ENCODE results near the gene PPP4R4.
"Not testable (repeated sequence)": the region's sequence is repeated elsewhere in the genome, so short reads cannot be mapped to it uniquely, and the experiment has no call there.

The PPP4R4 gene

DNA sequence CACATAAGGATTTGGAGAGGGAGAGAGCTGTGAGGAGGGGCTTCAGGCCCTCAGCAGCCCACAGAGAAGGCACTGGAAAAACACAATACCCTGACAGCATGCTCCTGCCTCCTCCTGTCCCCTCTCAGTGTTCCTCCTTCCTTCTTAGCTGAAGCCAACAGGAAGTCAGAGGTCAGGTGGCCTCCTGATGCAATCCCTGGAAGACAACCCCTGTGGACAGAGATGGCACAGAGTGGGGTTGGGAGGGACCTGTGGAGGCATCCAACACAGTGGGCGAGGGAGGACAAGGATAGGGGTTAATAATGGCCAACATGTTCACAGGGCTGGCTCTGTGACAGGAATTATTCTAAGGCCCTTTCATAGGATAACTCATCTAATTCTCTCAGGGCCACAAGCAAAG, 29.4 kb upstream of the PPP4R4 start:
- TF ChIP-seq, protein P1, sequence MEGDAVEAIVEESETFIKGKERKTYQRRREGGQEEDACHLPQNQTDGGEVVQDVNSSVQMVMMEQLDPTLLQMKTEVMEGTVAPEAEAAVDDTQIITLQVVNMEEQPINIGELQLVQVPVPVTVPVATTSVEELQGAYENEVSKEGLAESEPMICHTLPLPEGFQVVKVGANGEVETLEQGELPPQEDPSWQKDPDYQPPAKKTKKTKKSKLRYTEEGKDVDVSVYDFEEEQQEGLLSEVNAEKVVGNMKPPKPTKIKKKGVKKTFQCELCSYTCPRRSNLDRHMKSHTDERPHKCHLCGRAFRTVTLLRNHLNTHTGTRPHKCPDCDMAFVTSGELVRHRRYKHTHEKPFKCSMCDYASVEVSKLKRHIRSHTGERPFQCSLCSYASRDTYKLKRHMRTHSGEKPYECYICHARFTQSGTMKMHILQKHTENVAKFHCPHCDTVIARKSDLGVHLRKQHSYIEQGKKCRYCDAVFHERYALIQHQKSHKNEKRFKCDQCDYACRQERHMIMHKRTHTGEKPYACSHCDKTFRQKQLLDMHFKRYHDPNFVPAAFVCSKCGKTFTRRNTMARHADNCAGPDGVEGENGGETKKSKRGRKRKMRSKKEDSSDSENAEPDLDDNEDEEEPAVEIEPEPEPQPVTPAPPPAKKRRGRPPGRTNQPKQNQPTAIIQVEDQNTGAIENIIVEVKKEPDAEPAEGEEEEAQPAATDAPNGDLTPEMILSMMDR (IDR thresholded peaks at IDR 0.05; ENCODE audit: control insufficient read depth, extremely low read depth, insufficient read depth) = no peak
- H3K4me3 ChIP-seq (ENCODE audit: low read depth, low read length) = no peak overlapping the region
- DNase-seq (ENCODE audit: low read depth) = no peak

DNA sequence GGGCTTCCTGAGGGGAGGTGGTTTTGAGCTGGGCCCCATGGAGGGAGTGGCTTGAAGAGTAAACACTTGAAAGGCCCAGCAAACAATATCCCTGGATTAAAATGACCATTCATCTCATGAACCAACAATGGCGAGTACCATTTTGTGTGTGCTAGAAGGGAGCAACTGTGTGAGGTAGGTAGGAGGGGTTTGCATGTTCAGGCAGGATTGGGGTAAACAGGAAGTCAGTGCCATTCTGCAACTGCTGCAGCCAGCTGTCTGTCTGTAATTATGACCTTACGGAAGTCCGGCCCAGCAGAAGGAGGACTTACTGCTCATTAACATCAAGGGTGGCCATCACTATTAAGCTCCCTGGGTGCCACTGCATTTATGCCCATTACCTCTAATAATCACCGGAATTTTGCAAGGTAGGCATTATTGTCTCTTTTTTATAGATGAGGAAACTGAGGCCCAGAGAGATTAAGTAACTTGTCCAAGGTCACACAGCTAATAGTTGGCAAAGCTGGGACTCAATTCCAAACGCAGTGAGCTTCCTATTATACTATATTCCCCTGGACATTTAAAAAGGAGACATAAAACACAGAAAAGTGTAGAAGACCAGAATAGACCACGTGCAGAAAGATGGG, 28.1 kb upstream of the PPP4R4 start:
- no peak for DNase-seq (ENCODE audit: low read depth)

DNA sequence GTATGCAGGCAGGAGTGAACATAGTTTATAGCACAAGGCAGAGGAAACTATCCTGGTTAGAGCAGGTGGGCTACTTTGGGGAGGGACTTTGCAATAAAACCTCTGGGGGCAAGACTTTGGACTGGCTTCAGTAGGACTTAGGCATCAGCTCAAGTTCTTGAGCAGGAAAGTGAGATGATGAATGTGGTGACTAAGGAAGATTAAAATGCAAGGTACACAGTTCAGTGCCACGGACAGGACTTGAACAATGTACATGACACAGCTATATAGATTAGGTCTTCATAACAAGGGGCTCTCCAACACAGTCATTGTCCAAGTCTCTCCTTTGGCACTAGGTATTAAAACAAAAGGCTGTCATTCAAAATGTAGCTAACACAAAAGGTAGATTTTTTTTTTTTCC, 21.4 kb upstream of the PPP4R4 start:
- DNase-seq (ENCODE audit: low read depth) = no peak
- no peak overlapping the region for H3K4me3 ChIP-seq (ENCODE audit: low read depth, low read length)
- TF ChIP-seq, protein P1 (IDR thresholded peaks at IDR 0.05; ENCODE audit: control insufficient read depth, extremely low read depth, insufficient read depth) = no peak

More for the DNA sequence above, 28.1 kb upstream of the PPP4R4 start:
- TF ChIP-seq, protein P1 (IDR thresholded peaks at IDR 0.05; ENCODE audit: control insufficient read depth, extremely low read depth, insufficient read depth) = no peak
- H3K4me3 ChIP-seq (ENCODE audit: low read depth, low read length) = no peak overlapping the region

DNA sequence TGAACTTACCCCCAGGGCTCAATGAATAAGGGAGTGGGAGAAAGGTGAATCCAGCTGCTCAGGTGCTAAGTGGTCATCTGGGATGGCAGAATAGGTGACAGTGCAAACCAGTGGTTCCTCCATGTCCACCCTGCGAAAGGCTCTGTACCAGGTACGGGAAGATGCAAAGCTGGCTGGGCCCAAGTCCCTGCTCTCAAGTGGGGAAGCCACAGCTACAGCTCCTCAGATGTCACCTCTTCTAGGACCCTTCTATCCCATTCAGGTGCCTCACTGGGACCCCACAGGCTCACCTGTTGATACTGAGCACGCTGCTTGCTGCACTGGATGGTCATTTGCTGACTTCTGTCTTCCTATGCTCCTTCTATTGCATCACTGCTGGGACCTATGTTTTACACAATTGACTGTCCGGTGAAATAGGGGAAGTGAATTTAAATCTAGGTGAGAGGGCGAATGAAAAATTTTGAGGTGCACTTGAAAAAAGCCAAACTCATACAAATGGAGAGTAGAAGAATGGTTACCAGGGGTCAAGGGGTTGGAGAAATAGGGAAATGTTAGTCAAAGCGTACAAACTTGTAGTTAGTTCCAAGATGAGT, 20.3 kb upstream of the PPP4R4 start:
- no peak overlapping the region for H3K4me3 ChIP-seq (ENCODE audit: low read depth, low read length)
- DNase-seq (ENCODE audit: low read depth) = no peak
- TF ChIP-seq, protein P1 (IDR thresholded peaks at IDR 0.05; ENCODE audit: control insufficient read depth, extremely low read depth, insufficient read depth) = no peak

DNA sequence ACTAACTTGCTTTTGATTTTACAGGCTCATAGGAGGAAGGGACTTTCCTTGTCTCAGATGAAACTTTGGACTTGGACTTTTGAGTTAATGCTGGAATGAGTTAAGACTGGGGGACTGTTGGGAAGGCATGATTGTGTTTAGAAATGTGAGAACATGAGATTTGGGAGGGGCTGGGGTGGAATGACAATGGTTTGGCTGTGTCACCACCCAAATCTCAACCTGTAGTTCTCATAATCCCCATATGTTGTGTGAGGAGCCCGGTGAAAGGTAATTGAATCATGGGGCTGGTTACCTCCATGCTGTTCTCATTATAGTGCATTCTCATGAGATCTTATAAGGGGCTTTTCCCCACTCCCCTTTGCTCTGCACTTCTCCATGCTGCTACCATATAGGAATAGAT, 18.0 kb upstream of the PPP4R4 start:
- not testable (repeated sequence) for DNase-seq (ENCODE audit: low read depth); H3K4me3 ChIP-seq (ENCODE audit: low read depth, low read length)

DNA sequence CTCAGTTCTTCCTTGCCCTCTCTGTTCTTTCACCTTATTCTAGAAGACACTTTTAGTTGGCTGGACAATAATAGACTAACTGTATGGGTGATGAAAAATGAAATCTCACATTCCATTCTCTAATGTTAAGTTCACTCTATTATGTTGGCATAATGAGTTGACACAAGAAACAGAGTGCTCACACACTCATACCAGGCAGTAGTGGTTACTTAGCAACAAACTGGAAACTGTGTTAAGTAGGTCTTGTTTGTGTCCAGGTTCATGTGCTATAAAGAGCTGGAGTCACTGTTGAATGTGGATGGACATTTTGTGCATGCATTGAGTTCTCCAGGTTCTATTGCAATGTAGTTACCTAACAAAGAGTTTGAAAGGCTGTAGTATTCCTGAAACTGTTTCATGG, 16.9 kb upstream of the PPP4R4 start:
- no peak overlapping the region for H3K4me3 ChIP-seq (ENCODE audit: low read depth, low read length)
- TF ChIP-seq, protein P1 (IDR thresholded peaks at IDR 0.05; ENCODE audit: control insufficient read depth, extremely low read depth, insufficient read depth) = no peak
- no peak for DNase-seq (ENCODE audit: low read depth)

DNA sequence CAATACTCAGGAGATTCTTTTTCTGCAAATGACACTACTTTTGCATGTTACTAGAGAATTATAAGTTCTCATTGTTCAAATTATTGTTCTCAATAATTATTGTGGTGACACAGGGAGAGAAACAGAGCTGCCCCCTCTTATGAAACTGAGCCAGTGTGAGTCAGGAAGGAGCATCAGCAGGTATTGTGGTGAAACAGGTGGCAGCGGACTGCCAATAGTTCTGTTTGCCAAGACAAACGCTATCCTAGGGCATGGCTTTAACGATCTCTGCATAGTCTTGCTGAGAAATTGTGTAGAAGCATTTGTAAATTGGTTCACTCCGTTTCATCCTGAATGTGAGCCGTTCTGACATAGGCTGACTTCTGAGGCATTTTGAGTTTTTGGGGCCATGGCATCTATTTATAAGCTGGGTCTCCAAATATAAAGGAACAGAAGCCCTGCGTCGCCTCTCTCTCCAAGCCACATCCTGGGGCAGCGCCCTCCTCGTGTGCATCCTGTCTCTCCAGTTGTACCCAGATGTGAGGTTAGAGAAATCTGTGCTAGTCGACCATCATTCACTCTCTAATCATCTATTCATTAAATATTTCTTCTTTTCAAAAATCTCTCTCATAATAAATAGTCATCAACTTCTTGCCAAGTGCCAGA, 15.8 kb upstream of the PPP4R4 start:
- H3K4me3 ChIP-seq (ENCODE audit: low read depth, low read length) = no peak overlapping the region
- no peak for DNase-seq (ENCODE audit: low read depth)
- TF ChIP-seq, protein P1 (IDR thresholded peaks at IDR 0.05; ENCODE audit: control insufficient read depth, extremely low read depth, insufficient read depth) = no peak

All from LNCaP clone FGC (cell line).